Fibroblast of pulmonary artery (primary cell): ENCODE results near the gene GP5.

Experiments
- DNase-seq: peaks from one replicate; pipeline ENCODE4 v3.0.0-alpha.2; 2010; ENCODE audit warnings: low read depth
- H3K4me3 ChIP-seq: replicated peaks from 2 replicates; pipeline ENCODE4 v1.5.1; 2011; ENCODE audit warnings: low read depth, mild to moderate bottlenecking, control low read depth, low read length, moderate library complexity
- TF ChIP-seq, protein P1 (sequence below): IDR thresholded peaks from 2 replicates; pipeline ENCODE4 v1.5.1; 2011; ENCODE audit warnings: mild to moderate bottlenecking, control low read depth, low read length, inconsistent platforms; ENCODE audit errors: missing control alignments

Gene GP5

DNA sequence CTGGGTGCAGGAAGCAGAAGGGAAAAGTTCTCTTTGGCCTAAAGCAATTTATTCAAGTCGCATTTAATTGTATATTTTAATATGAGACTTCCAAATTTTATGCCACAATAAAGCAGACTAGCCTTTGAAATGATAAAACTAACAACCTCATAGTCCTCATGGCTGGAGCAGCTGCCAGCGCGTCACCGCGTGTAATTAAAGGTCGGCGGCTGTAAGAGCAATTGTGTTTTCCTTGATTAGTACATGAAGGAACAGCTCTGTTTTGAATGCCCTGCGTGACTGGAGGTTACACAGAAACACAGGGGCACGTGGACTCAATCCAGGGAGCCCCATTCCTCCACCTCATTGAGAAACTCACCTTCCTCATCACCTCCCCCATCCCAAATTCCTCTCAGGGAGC is 19.4 kb downstream of the GP5 start:
- no peak for DNase-seq
- TF ChIP-seq, protein P1, sequence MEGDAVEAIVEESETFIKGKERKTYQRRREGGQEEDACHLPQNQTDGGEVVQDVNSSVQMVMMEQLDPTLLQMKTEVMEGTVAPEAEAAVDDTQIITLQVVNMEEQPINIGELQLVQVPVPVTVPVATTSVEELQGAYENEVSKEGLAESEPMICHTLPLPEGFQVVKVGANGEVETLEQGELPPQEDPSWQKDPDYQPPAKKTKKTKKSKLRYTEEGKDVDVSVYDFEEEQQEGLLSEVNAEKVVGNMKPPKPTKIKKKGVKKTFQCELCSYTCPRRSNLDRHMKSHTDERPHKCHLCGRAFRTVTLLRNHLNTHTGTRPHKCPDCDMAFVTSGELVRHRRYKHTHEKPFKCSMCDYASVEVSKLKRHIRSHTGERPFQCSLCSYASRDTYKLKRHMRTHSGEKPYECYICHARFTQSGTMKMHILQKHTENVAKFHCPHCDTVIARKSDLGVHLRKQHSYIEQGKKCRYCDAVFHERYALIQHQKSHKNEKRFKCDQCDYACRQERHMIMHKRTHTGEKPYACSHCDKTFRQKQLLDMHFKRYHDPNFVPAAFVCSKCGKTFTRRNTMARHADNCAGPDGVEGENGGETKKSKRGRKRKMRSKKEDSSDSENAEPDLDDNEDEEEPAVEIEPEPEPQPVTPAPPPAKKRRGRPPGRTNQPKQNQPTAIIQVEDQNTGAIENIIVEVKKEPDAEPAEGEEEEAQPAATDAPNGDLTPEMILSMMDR = no peak
- no peak overlapping the region for H3K4me3 ChIP-seq

DNA sequence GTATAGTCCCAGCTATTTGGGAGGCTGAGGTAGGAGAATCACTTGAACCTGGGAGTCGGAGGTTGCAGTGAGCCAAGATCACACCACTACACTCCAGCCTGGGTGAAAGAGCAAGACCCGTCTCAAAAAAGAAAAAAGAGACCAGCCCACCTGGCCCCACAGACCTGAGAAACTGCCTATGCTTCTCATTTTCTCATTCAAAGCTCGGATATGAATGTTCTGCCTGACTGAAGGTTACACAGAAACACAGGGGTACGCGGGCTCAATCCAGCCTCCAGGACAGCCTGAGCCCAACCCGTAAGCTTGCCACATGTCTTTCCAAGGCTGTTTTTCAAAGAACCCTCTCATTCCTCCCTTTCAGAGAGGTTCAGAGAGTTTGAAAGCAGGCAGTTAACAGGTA is 19.8 kb downstream of the GP5 start:
- no peak overlapping the region for H3K4me3 ChIP-seq
- no peak for DNase-seq
- TF ChIP-seq, protein P1 = no peak

DNA sequence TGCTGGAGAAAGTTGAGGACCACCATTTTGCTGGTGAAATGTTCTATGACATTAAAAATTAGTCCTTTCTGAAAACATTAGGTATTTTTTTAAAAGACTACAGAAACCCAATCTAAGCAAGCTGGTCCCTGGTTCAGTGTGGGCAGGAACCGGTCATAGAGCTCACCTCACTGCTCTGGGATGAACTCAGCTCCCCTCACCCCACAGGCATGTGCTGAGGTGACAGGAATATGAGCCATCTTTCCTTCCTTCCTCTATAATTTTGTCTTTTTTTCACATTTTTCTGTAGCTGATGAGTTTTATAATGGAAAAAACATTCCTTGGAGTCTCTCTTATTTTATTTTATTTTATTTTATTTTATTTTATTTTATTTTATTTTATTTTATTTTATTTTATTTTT is 21.4 kb downstream of the GP5 start:
- DNase-seq = no peak
- TF ChIP-seq, protein P1 = no peak
- H3K4me3 ChIP-seq = no peak overlapping the region

DNA sequence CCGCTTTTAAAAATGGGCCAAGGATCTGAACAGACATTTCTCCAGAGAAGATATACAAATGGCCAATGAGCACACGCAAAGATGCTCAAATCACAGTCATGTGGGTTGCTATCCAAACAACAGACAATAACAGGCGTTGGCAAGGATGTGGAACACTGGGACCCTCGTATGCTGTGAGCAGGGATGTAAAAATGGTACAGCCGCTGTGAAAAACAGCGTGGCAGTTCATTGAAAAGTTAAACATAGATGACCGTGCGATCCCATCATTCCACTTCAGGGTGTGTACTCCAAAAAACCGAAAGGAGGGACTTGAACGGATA is 22.9 kb downstream of the GP5 start:
- no peak for DNase-seq
- no peak overlapping the region for H3K4me3 ChIP-seq
- TF ChIP-seq, protein P1 = no peak

DNA sequence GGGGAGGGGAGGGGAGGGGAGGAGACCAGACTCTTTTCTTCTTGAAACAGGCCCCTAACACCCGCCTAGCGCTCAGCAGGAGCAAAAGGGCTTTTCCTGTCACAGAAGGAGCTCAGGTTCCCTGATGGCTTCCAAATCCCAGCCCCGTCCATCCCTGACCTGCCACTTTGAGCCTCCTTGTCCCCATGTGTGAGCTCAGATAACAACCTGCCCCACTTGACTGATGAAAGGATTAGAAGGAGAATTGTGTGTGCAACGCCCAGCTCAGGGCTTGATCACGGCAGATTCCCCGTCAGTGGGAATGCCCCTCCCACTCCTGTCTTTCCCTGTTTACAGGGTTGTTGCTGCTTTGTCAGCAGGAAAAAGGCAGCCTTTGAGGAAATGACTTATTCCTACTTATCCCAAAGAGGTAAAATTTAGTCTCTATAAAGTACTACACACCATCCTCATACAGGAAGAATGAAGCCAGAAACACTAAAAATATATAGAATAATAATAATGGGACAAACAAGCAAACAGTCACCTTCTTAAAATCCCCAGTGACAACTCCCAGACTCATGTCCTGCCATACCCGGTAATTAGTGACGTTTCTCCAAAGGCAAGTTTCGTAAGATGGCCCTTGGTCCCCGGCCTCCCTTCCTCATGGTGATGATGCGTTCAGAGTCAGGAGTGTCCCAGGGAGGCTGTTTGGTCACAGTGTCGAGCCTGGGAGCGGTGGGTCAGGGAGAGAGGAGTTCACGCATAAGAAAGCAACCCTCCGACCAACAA is 23.4 kb downstream of the GP5 start:
- no peak for DNase-seq
- no peak overlapping the region for H3K4me3 ChIP-seq
- TF ChIP-seq, protein P1 = no peak

DNA sequence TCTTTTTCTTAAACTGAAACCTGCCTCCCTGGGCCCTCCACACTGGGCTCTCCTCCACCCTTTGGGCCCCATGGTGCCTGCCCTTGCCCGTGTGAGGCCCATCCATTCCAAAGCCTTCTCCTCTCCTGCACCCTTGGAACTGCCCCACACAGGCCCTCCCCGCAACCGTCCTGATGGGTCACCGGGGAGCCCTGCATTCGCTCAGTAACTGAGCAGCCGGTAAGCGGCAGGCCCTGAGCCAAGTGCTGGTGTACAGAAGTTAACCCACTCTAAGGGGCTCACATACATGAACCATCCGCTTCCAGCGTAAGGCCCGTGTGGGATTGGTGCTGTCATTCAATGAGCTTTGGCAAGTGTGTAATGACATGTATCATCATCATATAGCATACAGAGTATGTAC is 24.1 kb downstream of the GP5 start:
- TF ChIP-seq, protein P1 = no peak
- no peak overlapping the region for H3K4me3 ChIP-seq

DNA sequence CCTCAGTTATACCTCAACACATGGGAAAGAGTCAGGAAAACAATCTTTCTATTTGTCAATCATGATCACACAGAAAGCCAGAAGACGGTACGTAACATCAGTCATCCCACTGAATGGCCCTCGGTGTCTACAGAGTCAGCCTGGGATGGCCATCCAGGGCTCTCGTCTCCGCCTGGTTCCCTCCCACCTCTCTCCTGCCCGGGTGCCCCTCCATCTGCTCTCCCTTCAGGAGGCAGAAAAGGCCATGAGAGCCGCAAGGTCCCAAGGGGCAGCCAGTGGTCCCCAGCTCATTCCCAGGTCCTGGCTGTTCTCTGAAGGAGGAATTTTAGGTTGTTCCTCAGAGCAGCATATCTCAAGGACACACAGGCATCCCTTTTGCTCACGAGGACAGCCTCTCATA is 25.2 kb downstream of the GP5 start:
- TF ChIP-seq, protein P1 = no peak
- no peak overlapping the region for H3K4me3 ChIP-seq
- no peak for DNase-seq

More for the DNA sequence above, 24.1 kb downstream of the GP5 start:
- no peak for DNase-seq
